GM21528 (cell line): ENCODE results near the gene DNAAF2.
"Not testable (repeated sequence)": the region's sequence is repeated elsewhere in the genome, so short reads cannot be mapped to it uniquely, and the experiment has no call there.

Experiments
- ATAC-seq: cut with Tn5 transposase; IDR thresholded peaks from one replicate; pipeline ENCODE4 v1.9.1; 2021; ENCODE audit warnings: mild to moderate bottlenecking, moderate library complexity; ENCODE audit not compliant: unreplicated experiment, low FRiP score

DNAAF2 gene

GRCh38 chr14:49584981-49585640, 49.9 kb downstream of the DNAAF2 start:
- ATAC-seq = not testable (repeated sequence)

- ATAC-seq = no peak
These were observed 51.0 kb downstream of the DNAAF2 start for GRCh38 chr14:49584058-49584457.

DNA sequence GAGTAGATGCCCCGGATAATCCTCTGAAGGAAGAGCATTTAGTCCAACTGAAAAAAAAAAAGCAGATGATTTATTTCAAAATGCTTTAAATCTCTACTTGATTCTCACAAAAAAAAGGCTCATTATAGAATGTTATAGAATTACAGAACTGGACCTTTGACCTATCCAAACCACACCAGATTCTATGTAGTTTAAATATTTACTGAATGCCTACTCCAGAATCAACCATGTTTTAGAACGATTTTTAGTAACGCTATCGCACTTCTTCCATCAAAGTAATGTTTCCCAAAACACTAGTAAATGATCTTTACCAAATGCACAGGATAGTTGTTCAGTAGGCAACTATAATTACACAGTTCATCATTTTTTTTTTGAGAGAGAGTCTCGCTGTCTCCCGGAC, 51.4 kb downstream of the DNAAF2 start:
- ATAC-seq = no peak

GRCh38 chr14:49582113-49582977, 52.7 kb downstream of the DNAAF2 start:
- ATAC-seq = no peak

DNA sequence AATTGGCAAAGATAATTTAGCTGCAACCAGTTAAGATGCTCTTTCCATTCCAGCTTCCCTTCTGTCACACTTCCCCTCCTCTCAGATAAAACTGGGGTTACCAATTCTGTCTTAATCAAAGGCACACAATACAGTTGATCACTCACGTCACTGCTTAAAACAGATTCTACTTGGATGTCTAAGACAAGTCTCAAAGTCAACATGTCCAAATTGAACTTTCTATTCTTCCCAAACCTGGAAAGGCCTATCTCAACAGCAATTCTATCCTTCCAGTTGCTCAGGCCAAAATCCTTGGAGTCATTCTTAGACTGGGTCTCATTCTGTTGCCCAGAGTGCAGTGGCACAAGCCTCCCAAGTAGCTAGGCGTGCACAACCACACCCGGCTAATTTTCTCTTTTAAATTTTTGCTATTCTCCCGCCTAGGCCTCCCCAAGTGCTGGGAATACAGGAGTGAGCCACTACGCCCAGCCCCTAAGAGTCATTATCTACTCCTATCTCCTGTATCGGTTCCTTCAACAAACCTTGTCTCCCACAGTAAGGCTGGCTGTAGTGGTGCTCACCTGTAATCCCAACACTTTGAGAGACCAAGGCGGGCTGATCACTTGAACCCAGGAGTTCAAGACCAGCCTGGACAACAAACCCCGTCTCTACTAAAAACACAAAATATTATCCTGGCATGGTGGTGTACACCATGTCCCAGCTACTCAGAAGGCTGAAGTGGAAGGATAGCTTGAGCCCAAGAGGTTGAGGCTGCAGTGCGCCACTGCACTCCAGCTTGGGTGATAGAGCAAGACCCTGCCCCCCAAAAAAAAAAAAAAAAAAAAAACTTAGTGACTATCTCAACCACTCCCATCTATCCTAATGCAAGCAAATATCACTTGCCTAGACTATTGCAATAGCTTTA, 53.6 kb downstream of the DNAAF2 start:
- ATAC-seq = no peak

GRCh38 chr14:49579841-49580240, 55.2 kb downstream of the DNAAF2 start:
- no peak for ATAC-seq

GRCh38 chr14:49578141-49578540, 56.9 kb downstream of the DNAAF2 start:
- no peak for ATAC-seq
